Kidney (tissue), 14 donors: ENCODE data around the gene PRTN3. TPM values are rescaled to one million over a fixed set of nuclear protein-coding genes. Genes with fewer than 3 reads are reported as not detected.
"Not testable (repeated sequence)": the region's sequence is repeated elsewhere in the genome, so short reads cannot be mapped to it uniquely, and the experiment has no call there.

Source experiments
- DNase-seq, 5 donors: peaks; one replicate each; pipeline ENCODE4 v3.0.0-alpha.2; 2013 to 2020
- FAIRE-seq: peaks from 2 replicates; lab custom pipeline; 2012; peaks lifted over from hg19 to GRCh38; lab: Jason Lieb, UNC
- H3K27ac ChIP-seq, 2 donors: one replicate each; pipeline ENCODE4 v1.7.0; 2013; ENCODE audit warnings: low read depth in 2 of 2, low read length in 2 of 2, inconsistent platforms in 1 of 2
- H3K27me3 ChIP-seq: one replicate; pipeline ENCODE4 v1.7.1; 2013; ENCODE audit warnings: low read length, inconsistent platforms; ENCODE audit not compliant: control insufficient read depth, insufficient read depth
- H3K36me3 ChIP-seq, 3 donors: one replicate each; pipeline versions ENCODE4 v1.7.0 to v1.7.1; 2013; ENCODE audit warnings: low read length in 3 of 3, control low read depth in 1 of 3, inconsistent platforms in 1 of 3; ENCODE audit not compliant: insufficient read depth in 3 of 3, control insufficient read depth in 2 of 3
- H3K4me1 ChIP-seq, 3 donors: one replicate each; pipeline versions ENCODE4 v1.7.0 to v1.7.1; 2013; ENCODE audit warnings: low read length in 3 of 3, inconsistent platforms in 1 of 3, low read depth in 1 of 3; ENCODE audit not compliant: control insufficient read depth in 2 of 3, insufficient read depth in 2 of 3
- H3K4me3 ChIP-seq, 3 donors: one replicate each; pipeline versions ENCODE4 v1.7.0 to v1.8.1; 2013; ENCODE audit warnings: low read length in 3 of 3, control low read depth in 1 of 3, inconsistent platforms in 1 of 3
- H3K9ac ChIP-seq, 3 donors: one replicate each; pipeline versions ENCODE4 v1.7.0 to v1.7.1; 2013; ENCODE audit warnings: low read length in 3 of 3, control low read depth in 1 of 3, inconsistent platforms in 1 of 3
- H3K9me3 ChIP-seq, 3 donors: one replicate each; pipeline versions ENCODE4 v1.7.0 to v1.7.1; 2013; ENCODE audit warnings: low read length in 3 of 3, control low read depth in 1 of 3, inconsistent platforms in 1 of 3; ENCODE audit not compliant: control insufficient read depth in 2 of 3, insufficient read depth in 1 of 3
- intact Hi-C: fragments of 100-400 bp; cut with DNase I; formaldehyde crosslinking; loops from one replicate; pipeline ENCODE4 v1.11.1; 2022
- polyA plus RNA-seq: library from polyadenylated mRNA; stranded (reverse); fragments of 350-450 nt; fragmentation: Illumina TruSeq; extraction: RNeasy Lipid Tissue Mini Kit (QIAGEN cat#74804); gene quantifications from one replicate; pipeline ENCODE4 v1.2.3, GENCODE V29; 2014; ENCODE audit warnings: low read depth, low replicate concordance; ENCODE audit not compliant: insufficient read depth
- total RNA-seq: library from RNA; stranded (reverse); fragmentation: NEBNext Ultra II Directional; extraction: Animal tissue kit (Norgen Biotek cat#: 25700); gene quantifications from one replicate; pipeline ENCODE4 v1.2.1, GENCODE V29; 2021
- TF ChIP-seq, protein P1 (sequence below): IDR thresholded peaks from 3 replicates; pipeline ENCODE4 v1.5.1; 2012; ENCODE audit warnings: mild to moderate bottlenecking, moderate library complexity, borderline replicate concordance; ENCODE audit not compliant: insufficient read depth; ENCODE audit errors: extremely low read depth
- donor health status: control.
- donor health status: control.
- donor health status: control.
- donor health status: control.
- donor health status: control.
- donor health status: DM: yes; HTN: yes; CAD: no.
- donor health status: Normal renal cell carcinoma (clear cell type).

The PRTN3 gene
- total and polyA plus RNA-seq, 2 donors from 2014 or later, result not detected

DNA sequence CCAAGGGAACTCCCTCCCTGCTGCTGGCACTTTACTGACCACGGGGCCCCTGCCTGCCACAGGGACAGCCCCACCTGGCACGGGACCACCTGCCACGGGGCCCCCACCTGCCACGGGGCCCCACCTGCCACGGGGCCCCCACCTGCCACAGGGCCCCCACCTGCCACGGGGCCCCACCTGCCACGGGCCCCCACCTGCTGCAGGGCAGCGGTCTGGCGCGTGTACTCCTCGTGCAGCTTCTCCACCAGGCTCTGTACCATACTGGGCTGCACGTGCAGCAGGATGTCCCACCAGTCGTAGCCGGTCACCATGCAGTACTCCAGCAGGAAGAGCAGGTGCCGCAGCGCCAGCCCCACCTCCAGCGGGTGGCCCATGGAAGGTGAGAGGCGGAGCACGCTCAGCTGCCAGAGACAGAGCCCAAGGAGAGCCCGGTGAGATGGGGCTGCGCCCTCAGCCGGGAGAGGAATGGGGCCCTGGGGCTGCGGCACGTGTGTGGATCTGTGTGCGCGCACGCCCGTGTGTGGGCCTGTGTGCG lies 36.0 kb downstream of the PRTN3 start:
- no peak for FAIRE-seq

DNA sequence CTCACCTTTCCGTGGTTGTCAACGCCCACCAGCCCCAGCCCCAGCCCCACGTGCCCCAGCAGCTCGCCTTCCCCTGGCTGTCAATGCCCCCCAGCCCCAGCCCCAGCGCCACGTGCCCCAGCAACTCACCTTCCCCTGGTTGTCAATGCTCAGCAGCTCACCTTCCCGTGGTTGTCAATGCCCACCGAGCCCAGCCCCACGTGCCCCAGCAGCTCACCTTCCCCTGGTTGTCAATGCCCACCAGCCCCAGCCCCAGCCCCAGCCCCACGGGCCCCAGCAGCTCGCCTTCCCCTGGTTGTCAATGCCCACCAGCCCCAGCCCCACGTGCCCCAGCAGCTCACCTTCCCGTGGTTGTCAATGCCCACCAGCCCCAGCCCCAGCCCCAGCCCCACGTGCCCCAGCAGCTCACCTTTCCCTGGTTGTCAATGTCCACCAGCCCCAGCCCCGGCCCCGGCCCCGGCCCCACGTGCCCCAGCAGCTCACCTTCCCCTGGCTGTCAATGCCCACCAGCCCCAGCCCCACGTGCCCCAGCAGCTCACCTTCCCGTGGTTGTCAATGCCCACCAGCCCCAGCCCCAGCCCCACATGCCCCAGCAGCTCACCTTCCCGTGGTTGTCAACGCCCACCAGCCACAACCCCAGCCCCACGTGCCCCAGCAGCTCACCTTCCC lies 37.3 kb downstream of the PRTN3 start:
- H3K4me3 ChIP-seq, H3K27me3 ChIP-seq, H3K9ac ChIP-seq, H3K4me1 ChIP-seq, H3K9me3 ChIP-seq, intact Hi-C loops, H3K27ac ChIP-seq, FAIRE-seq: not testable (repeated sequence)
- DNase-seq, result peak in 1 of 5 donors; percentile 86
- peaks cover 2 to 18% (median 2%) of the 10 kb centered on the region in 3 donors for H3K36me3 ChIP-seq

More for the DNA sequence above, 36.0 kb downstream of the PRTN3 start:
- intact Hi-C loops, result no loop called here
- peaks cover 0 to 3% (median 0%) of the 10 kb centered on the region in 3 donors for H3K4me1 ChIP-seq
- H3K36me3 ChIP-seq, result peaks cover 2 to 18% (median 2%) of the 10 kb centered on the region in 3 donors
- H3K27ac ChIP-seq, result no peak overlapping the region
- H3K9me3 ChIP-seq, result no peaks in the 10 kb centered on the region
- TF ChIP-seq, protein P1, sequence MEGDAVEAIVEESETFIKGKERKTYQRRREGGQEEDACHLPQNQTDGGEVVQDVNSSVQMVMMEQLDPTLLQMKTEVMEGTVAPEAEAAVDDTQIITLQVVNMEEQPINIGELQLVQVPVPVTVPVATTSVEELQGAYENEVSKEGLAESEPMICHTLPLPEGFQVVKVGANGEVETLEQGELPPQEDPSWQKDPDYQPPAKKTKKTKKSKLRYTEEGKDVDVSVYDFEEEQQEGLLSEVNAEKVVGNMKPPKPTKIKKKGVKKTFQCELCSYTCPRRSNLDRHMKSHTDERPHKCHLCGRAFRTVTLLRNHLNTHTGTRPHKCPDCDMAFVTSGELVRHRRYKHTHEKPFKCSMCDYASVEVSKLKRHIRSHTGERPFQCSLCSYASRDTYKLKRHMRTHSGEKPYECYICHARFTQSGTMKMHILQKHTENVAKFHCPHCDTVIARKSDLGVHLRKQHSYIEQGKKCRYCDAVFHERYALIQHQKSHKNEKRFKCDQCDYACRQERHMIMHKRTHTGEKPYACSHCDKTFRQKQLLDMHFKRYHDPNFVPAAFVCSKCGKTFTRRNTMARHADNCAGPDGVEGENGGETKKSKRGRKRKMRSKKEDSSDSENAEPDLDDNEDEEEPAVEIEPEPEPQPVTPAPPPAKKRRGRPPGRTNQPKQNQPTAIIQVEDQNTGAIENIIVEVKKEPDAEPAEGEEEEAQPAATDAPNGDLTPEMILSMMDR, result no peak
- no peaks in the 10 kb centered on the region for H3K27me3 ChIP-seq
- H3K9ac ChIP-seq, result no peak overlapping the region
- DNase-seq, result no peak
- no peak overlapping the region for H3K4me3 ChIP-seq

DNA sequence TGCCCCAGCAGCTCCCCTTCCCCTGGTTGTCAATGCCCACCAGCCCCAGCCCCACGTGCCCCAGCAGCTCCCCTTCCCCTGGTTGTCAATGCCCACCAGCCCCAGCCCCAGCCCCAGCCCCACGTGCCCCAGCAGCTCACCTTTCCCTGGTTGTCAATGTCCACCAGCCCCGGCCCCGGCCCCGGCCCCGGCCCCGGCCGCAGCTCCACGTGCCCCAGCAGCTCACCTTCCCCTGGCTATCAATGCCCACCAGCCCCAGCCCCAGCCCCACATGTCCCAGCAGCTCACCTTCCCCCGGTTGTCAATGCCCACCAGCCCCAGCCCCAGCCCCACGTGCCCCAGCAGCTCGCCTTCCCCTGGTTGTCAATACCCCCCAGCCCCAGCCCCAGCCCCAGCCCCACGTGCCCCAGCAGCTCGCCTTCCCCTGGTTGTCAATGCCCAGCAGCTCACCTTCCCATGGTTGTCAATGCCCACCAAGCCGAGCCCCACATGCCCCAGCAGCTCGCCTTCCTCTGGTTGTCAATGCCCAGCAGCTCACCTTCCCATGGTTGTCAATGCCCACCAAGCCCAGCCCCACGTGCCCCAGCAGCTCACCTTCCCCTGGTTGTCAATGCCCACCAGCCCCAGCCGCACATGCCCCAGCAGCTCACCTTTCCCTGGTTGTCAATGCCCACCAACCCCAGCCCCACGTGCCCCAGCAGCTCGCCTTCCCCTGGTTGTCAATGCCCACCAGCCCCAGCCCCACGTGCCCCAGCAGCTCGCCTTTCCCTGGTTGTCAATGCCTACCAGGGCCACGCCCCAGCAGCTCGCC lies 38.2 kb downstream of the PRTN3 start:
- H3K4me3 ChIP-seq, H3K4me1 ChIP-seq, H3K9me3 ChIP-seq, H3K27me3 ChIP-seq, intact Hi-C loops, H3K9ac ChIP-seq, H3K27ac ChIP-seq, FAIRE-seq: not testable (repeated sequence)
- peak in 1 of 5 donors; percentile 86 for DNase-seq
- peaks cover 2 to 12% (median 2%) of the 10 kb centered on the region in 3 donors for H3K36me3 ChIP-seq

- Histone ChIP-seq H3K9ac (no peak overlapping the region), H3K4me1 (no peaks in the 10 kb centered on the region), H3K27ac (no peak overlapping the region), H3K27me3 (no peaks in the 10 kb centered on the region), H3K9me3 (no peaks in the 10 kb centered on the region), H3K4me3 (no peak overlapping the region), H3K36me3 (peaks cover 2 to 17% (median 2%) of the 10 kb centered on the region in 3 donors)
- intact Hi-C loops, result no loop called here
- FAIRE-seq (no peak), DNase-seq (peak in 1 of 5 donors; percentile 80)
- TF ChIP-seq, protein P1, result no peak
These were observed 39.1 kb downstream of the PRTN3 start for GRCh38 chr19:879711-880438.
